ENCODE data around the gene SCP2.

Gene SCP2, protein sequence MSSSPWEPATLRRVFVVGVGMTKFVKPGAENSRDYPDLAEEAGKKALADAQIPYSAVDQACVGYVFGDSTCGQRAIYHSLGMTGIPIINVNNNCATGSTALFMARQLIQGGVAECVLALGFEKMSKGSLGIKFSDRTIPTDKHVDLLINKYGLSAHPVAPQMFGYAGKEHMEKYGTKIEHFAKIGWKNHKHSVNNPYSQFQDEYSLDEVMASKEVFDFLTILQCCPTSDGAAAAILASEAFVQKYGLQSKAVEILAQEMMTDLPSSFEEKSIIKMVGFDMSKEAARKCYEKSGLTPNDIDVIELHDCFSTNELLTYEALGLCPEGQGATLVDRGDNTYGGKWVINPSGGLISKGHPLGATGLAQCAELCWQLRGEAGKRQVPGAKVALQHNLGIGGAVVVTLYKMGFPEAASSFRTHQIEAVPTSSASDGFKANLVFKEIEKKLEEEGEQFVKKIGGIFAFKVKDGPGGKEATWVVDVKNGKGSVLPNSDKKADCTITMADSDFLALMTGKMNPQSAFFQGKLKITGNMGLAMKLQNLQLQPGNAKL

GRCh38 chr1:52927212-52928014 lies at the start of gene SCP2:
Gene SCP2, plus strand, starts transcription at chr1:52927276. Its CDS starts 121 bp downstream, at chr1:52927397.
- peak; percentile 52 to 83 for DNase-seq (ENCODE audit: low read depth in 2 of 2)

GRCh38 chr1:52877554-52877953 lies 49.5 kb upstream of the SCP2 start:
- no peak for DNase-seq (ENCODE audit: low read depth in 2 of 2)

DNA sequence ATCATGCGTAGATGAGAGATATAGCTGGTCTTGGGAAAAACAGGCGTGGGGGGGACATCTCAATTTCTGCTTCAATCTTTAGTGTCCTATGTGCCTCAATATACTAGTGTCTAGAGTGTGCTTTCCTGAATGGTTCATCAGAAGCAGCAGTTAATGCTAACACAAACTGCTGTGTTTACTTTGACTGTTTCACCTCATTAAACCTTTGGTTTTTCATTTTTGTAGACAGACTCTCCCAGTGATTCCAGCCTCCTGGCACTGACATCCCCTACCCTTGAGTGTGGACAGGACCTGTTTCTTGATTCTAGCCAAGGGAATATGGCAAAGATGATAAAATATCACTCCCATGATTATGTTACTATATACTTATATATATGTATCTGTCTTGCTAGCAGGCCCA lies 46.9 kb upstream of the SCP2 start:
- DNase-seq (ENCODE audit: low read depth in 2 of 2), result no peak

DNA sequence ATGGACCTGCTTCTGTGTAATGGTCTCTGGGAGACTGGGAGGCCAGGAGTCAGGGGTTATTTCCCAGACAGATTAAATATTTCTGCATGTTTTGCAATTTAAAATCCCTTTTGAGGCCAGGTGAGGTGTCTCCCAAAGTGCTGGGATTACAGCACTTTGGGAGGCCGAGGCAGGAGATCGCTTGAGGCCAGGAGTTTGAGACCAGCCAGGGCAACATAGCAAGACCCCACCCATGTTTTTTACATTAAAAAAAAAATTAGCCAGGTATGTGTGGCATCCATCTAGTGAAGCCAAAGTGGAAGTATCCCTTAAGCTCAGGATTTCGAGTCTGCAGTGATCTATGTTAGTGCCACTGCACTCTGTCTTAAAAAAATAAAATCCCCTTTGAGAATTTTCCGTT lies 39.6 kb upstream of the SCP2 start:
- no peak for DNase-seq (ENCODE audit: low read depth in 2 of 2)

- no peak for DNase-seq (ENCODE audit: low read depth in 2 of 2)
Observed at GRCh38 chr1:52892424-52893215, 34.5 kb upstream of the SCP2 start.

GRCh38 chr1:52899445-52899894 lies 27.6 kb upstream of the SCP2 start:
- no peak for DNase-seq (ENCODE audit: low read depth in 2 of 2)

DNA sequence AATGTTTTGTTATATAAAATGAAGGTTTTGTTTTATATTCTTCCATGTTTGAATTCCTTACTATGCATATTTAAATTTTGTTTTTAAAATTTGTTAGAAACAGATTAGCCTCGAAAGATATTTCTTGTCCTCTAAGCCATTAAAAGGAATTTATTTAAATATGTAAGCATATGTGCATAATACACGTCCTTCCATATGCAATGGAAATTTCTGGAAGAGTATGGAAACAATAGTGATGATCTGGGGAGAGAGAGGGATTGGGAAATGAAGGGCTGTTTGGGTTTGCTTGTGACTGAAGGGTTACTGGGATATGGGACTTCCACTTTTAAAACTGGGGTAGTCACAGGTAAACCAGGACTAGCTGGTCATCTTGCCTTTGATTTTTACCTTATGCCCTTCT lies 26.7 kb upstream of the SCP2 start:
- DNase-seq (ENCODE audit: low read depth in 2 of 2), result no peak

- no peak for DNase-seq (ENCODE audit: low read depth in 2 of 2)
Observed at GRCh38 chr1:52901384-52901783, 25.7 kb upstream of the SCP2 start.

- DNase-seq (ENCODE audit: low read depth in 2 of 2), result no peak
Observed at GRCh38 chr1:52904208-52904926, 22.7 kb upstream of the SCP2 start.

- peak in 1 of 2 donors; percentile 22 for DNase-seq (ENCODE audit: low read depth in 2 of 2)
Observed at GRCh38 chr1:52904927-52905698, 22.0 kb upstream of the SCP2 start.

DNA sequence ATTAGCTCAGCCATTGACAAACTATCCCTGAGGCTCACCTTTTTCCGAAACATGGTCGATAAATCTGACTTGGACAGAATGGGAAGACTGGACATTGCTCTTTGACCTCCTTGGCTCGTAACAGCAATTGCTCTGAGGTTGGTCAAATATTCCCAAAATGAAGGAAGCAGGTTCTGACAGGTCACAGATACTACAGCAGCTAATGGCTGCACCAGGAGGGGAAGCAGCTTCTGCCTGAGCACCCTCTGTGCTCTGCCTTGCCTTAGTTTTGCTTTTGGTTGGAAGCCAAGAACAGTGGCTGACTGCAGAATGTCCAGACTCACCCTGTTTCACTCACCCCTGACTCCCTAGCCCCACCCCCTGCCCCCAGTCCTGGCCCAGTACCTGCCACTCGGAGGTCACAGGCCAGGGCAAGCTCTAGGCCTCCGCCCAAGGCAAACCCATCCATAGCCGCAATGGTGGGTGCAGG lies 20.9 kb upstream of the SCP2 start:
- DNase-seq (ENCODE audit: low read depth in 2 of 2), result no peak

DNA sequence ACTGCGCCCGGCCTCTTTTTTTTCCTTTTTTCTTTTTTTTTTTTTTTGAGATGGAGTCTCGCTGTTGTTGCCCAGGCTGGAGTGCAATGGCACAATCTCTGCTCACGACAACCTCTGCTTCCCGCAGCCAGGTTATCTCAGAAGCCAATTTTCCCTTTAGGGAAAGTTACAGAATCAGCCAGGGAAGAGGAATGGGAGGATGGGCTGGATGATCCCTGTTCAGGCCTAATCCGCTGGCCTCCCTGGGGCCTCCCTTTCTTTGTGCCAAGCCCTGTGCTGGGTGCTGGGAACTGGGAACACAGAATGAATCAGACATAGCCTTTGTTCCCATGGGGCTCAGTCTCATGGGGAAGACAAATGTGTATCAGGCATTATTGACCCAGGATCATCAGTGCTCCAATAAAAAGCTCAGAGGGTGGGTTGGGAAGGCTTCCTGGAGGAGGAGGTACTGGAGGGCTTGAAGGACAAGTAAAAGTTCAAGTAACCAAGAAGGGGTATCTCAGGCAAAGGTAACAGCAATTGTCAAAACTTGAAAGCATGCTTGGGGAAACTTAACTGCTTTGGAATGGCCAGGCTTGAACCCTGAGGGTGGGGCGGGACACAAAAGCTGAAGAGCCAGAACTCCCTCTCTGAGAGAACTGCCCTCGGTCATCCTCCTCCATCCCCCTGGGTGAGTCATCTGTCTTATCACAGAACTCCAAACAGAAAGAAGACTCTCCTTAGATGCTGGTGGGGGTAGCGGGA lies 19.8 kb upstream of the SCP2 start:
- no peak for DNase-seq (ENCODE audit: low read depth in 2 of 2)

GRCh38 chr1:52907812-52908153 lies 19.3 kb upstream of the SCP2 start:
- DNase-seq (ENCODE audit: low read depth in 2 of 2), result no peak

DNA sequence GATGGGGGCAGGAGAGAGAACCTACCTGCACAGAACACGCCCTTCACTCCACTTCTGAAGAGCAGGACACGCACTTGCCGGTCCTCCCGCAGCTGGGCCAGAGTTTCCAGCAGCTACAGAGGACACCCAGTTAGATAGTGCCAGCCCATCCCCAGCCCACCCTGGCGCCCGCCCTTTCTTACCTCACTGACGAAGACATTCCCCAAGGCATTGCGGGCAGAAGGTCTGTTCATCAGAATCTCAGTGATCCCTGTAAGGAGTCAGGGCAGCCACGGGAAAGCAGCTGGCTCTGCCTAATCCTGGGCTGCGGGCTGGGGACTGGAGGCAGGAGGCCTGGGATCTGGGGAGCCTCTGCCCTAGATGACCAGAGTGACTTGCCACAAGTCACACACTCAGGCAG lies 15.5 kb upstream of the SCP2 start:
- no peak for DNase-seq (ENCODE audit: low read depth in 2 of 2)

GRCh38 chr1:52913014-52913413 lies 14.1 kb upstream of the SCP2 start:
- no peak for DNase-seq (ENCODE audit: low read depth in 2 of 2)

DNA sequence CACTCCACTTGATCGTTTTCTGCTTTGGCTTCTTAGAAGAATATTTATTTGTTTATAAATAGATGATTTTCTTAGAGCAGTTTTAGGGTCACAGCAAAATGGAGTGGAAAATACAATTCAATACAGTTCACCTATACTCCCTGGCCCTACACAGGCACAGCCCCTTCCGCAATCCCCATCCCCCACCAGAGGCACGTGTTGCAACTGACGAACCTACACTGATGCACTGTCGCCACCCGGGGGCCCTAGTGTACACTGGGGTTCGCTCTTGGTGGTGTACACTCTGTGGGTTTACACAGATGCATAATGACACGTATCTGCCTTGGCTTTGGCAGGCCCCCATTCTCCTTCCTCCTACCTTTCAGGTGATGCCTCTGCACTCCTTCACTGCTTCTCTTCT lies 13.5 kb upstream of the SCP2 start:
- no peak for DNase-seq (ENCODE audit: low read depth in 2 of 2)

- DNase-seq (ENCODE audit: low read depth in 2 of 2), result no peak
Observed at GRCh38 chr1:52914463-52914862, 12.6 kb upstream of the SCP2 start.

DNA sequence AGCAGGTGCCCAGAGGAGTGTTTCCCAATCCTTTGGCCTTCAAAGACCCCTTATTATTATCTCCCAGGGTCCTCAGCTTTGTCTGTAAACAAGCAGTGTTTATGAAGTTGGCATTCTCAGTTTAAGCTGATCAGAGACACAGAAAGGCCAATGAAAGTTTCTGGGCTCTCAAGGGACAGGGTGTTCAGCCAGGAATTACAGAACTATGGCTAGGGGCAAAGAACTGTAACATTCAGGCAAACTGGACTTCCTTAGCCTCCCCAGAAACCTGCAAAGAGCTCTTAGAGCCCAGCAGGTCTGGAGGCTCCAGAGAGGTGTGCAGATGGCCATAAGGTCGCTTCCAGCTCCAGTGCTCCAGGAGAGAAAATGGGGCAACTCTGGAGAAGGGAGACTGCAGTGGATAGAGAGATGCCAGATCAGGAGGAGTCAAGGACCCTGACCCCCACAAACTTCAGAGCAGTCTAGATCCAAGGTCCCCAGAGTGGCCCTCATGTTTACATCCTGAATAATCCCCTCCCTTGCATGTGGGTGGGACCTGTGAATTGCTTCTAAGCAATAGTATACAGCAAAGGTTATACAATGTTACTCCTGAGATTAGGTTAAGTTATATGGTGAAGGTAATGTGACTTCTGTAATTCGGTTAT lies 11.7 kb upstream of the SCP2 start:
- no peak for DNase-seq (ENCODE audit: low read depth in 2 of 2)

GRCh38 chr1:52915855-52916220 lies 11.2 kb upstream of the SCP2 start:
- DNase-seq (ENCODE audit: low read depth in 2 of 2), result no peak

Data from stimulated activated CD4-positive, alpha-beta T cell treated with anti-CD3 and anti-CD28 coated beads, Interleukin-15, amount 100 ng/mL, for 48 hours (primary cell).